Mesodermal cell (in vitro differentiated cells): ENCODE measurements around the gene THAP10.

Source experiments
- H3K27ac ChIP-seq: 2 replicates; pipeline ENCODE4 v1.7.0; 2013; ENCODE audit warnings: mild to moderate bottlenecking, low read depth, low read length, moderate library complexity; ENCODE audit not compliant: severe bottlenecking
- H3K36me3 ChIP-seq: 2 replicates; pipeline ENCODE4 v1.7.1; 2013; ENCODE audit warnings: mild to moderate bottlenecking, low read length, moderate library complexity; ENCODE audit not compliant: control insufficient read depth, insufficient read depth
- H3K4me1 ChIP-seq: one replicate; pipeline ENCODE4 v1.7.1; 2013; ENCODE audit warnings: mild to moderate bottlenecking, low read length; ENCODE audit not compliant: insufficient read depth, control insufficient read depth, poor library complexity, severe bottlenecking
- H3K4me3 ChIP-seq: 2 replicates; pipeline ENCODE4 v1.7.0; 2013; ENCODE audit warnings: low read length, control low read depth, mild to moderate bottlenecking; ENCODE audit not compliant: insufficient read depth, poor library complexity, severe bottlenecking; ENCODE audit errors: extremely low read depth
- H3K9me3 ChIP-seq: 2 replicates; pipeline ENCODE4 v1.7.1; 2013; ENCODE audit warnings: mild to moderate bottlenecking, low read length, moderate library complexity; ENCODE audit not compliant: control insufficient read depth
- WGBS, 2 experiments: methylation state at CpG; one replicate each; pipeline ENCODE4 v1.1.5; 2013; ENCODE audit warnings: missing lambda C conversion rate in 2 of 2; ENCODE audit not compliant: insufficient coverage in 2 of 2; 5-methylcytosine and 5-hydroxymethylcytosine counted together

Gene THAP10

DNA sequence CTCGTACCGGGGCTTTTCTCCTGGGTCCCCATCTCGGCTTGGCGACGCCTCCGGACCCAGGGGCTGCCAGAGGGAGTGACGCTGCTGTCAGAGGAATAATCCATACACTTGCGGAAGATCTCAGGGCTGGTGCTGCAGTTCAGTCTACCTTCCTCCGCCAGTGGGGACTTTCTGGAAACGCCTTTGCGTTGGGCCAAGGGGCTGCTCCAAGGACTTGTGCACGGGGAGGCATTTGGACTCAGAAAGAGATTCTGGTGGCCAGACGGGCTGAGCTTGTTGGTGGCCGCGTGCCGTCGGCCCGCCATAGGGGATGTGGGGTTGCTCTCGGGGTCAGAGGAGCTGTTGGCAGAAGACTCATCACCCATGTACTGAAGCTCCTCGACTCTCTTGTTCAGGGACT lies 60.1 kb downstream of the THAP10 start:
- no peaks in the 10 kb centered on the region for H3K9me3 ChIP-seq
- H3K4me3 ChIP-seq = no peak overlapping the region
- H3K36me3 ChIP-seq = peaks cover 50% of the 10 kb centered on the region
- WGBS, 2 experiments = 95 to 98% methylated on average over 19 to 20 of the region's 20 CpGs
- no peak overlapping the region for H3K27ac ChIP-seq
- H3K4me1 ChIP-seq = peaks cover 9% of the 10 kb centered on the region
